ENCODE measurements around the gene ARID4A.
"Not testable (repeated sequence)": the region's sequence is repeated elsewhere in the genome, so short reads cannot be mapped to it uniquely, and the experiment has no call there.

DNA sequence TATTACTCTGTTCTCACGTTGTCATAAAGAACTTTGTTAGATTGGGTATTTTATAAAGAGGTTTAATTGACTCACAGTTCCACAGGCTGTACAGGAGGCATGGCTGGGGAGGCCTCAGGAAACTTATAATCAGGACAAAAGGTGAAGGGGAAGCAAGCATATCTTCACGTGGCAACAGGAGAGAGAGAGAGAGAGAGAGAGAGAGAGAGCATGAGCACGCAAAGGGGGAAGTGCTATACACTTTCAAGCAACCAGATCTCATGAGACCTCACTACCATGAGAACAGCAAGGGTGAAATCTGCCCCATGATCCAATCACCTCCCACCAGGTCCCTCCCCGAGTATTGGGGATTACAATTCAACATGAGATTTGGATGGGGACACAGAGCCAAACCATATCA is 41.3 kb downstream of the ARID4A start:
- TF ChIP-seq, protein P1, sequence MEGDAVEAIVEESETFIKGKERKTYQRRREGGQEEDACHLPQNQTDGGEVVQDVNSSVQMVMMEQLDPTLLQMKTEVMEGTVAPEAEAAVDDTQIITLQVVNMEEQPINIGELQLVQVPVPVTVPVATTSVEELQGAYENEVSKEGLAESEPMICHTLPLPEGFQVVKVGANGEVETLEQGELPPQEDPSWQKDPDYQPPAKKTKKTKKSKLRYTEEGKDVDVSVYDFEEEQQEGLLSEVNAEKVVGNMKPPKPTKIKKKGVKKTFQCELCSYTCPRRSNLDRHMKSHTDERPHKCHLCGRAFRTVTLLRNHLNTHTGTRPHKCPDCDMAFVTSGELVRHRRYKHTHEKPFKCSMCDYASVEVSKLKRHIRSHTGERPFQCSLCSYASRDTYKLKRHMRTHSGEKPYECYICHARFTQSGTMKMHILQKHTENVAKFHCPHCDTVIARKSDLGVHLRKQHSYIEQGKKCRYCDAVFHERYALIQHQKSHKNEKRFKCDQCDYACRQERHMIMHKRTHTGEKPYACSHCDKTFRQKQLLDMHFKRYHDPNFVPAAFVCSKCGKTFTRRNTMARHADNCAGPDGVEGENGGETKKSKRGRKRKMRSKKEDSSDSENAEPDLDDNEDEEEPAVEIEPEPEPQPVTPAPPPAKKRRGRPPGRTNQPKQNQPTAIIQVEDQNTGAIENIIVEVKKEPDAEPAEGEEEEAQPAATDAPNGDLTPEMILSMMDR (conservative IDR thresholded peaks at IDR 0.05; ENCODE audit: low read depth, low read length), result not testable (repeated sequence)
- TF ChIP-seq EZH2 (IDR thresholded peaks at IDR 0.05; ENCODE audit: borderline replicate concordance, low read depth, low read length, poor library complexity, severe bottlenecking), result not testable (repeated sequence)

Data from A673 (cell line).